ENCODE data around the gene NKX1-2.
"Not testable (repeated sequence)": the region's sequence is repeated elsewhere in the genome, so short reads cannot be mapped to it uniquely, and the experiment has no call there.

Gene NKX1-2

DNA sequence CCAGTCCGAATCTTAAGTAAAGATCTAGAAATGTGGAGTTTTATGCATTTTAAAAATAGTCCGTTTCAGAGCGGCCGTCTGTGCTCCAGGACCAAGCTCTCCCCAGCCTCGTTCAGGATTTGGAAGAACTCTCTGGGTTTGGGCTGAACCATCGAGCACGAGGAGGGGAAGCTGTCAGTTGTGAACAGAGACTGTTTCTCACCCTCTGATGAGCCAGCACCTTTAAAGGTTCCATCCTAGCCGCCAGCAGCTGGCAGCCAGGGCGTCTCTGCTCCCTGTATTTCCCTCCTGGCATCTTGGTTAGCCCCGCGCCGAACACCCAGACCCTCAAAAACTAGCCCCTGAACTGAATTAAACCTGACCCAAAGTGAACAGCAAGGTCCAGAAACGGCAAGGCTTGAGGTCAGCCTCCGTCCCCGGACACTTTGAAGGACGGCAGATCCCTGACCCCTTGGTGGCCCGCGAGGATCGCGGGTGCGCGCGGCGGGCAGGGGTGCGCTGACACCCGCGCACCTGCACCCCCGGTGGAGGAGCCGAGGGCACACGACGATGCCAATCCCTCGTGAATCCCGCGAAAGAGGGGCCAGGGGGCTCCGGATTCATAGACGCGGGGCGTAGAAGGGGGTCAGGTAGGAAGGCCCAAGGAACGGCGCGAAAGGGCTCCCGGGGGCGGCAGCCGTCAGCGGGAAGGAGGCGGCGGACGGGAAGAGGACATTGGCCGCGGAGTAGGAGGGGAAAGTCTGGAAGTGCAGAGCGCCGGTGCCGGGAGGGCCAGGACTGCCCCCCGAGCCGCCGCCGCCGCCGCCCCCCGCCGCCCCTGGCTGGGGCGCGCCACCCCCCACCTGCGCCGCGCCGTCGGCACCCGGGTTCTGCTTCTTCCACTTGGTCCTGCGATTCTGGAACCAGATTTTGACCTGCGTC, 2.7 kb downstream of the NKX1-2 start:
- H3K4me3 ChIP-seq (replicated peaks; ENCODE audit: low read depth, low read length) = no peak overlapping the region
- no peak for DNase-seq (ENCODE audit: extremely low read depth, low read depth)
- TF ChIP-seq, protein P1, sequence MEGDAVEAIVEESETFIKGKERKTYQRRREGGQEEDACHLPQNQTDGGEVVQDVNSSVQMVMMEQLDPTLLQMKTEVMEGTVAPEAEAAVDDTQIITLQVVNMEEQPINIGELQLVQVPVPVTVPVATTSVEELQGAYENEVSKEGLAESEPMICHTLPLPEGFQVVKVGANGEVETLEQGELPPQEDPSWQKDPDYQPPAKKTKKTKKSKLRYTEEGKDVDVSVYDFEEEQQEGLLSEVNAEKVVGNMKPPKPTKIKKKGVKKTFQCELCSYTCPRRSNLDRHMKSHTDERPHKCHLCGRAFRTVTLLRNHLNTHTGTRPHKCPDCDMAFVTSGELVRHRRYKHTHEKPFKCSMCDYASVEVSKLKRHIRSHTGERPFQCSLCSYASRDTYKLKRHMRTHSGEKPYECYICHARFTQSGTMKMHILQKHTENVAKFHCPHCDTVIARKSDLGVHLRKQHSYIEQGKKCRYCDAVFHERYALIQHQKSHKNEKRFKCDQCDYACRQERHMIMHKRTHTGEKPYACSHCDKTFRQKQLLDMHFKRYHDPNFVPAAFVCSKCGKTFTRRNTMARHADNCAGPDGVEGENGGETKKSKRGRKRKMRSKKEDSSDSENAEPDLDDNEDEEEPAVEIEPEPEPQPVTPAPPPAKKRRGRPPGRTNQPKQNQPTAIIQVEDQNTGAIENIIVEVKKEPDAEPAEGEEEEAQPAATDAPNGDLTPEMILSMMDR (IDR thresholded peaks at IDR 0.05; ENCODE audit: low read depth, low read length, missing control alignments) = no peak

DNA sequence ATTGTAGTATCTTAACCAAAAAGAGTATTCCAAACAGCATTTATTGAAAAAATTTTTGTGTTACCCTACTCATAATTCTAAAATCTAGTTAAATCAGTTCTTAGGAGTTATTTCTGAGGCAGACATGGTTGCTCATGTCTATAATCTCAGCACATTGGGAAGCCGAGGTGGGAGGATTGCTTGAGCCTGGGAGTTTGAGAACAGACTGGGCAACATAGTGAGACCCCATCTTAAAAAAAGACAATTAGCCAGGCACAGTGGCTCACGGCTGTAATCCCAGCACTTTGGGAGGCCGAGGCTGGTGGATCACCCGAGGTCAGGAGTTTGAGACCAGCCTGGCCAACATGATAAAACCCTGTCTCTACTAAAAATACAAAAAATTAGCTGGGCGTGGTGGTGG, 8.1 kb downstream of the NKX1-2 start:
- DNase-seq (ENCODE audit: extremely low read depth, low read depth); H3K4me3 ChIP-seq (replicated peaks; ENCODE audit: low read depth, low read length): not testable (repeated sequence)

DNA sequence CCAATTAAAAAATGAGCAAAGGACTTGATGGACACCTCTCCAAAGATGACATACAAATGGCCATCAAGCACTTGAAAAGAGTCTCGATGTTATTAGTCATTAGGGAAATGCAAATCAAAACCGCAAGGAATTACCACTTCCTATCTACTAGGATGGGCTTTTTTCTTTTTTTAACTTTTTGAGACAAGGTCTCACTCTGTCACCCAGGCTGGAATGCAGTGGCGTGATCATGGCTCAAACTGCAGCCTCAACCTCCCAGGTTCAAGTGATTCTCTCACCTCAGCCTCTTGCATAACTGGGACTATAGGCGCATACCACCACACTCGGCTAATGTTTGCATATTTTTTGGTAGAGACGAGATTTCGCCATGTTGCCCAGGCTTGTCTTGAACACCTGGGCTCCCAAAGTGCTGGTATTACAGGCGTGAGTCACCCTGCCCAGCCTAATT, 13.6 kb downstream of the NKX1-2 start:
- no peak for DNase-seq (ENCODE audit: extremely low read depth, low read depth)
- no peak overlapping the region for H3K4me3 ChIP-seq (replicated peaks; ENCODE audit: low read depth, low read length)
- TF ChIP-seq, protein P1 (IDR thresholded peaks at IDR 0.05; ENCODE audit: low read depth, low read length, missing control alignments) = no peak

DNA sequence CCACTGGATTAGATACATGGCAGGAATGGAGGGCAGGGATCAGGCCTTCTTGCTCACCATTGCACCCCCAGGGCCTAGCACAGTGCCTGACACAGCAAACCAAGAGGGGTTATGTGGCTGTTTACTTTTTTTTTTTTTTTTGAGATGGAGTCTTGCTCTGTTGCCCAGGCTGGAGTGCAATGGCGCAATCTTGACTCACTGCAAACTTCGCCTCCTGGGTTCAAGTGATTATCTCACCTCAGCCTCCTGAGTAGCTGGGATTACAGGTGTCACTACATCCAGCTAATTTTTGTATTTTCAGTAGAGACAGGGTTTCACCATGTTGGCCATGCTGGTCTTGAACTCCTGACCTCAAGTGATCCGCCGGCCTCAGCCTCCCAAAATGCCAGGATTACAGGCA, 14.2 kb downstream of the NKX1-2 start:
- DNase-seq (ENCODE audit: extremely low read depth, low read depth); H3K4me3 ChIP-seq (replicated peaks; ENCODE audit: low read depth, low read length): not testable (repeated sequence)

DNA sequence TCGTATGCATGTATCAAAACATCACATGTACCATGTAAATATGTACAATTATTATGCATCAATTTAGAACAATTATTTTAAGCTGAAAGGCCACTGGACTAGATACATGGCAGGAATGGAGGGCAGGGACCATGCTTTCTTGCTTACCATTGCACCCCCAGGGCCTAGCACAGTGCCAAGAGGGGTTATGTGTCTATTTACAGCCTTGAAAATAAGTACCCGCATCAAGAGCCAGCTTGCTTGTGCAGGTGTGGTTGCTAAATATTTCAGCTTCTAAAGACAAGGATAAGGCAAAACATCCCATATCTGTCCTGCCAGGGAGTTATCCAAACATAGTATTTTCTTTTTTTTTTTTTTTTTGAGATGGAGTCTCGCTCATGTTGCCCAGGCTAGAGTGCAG, 16.4 kb downstream of the NKX1-2 start:
- TF ChIP-seq, protein P1 (IDR thresholded peaks at IDR 0.05; ENCODE audit: low read depth, low read length, missing control alignments) = no peak
- H3K4me3 ChIP-seq (replicated peaks; ENCODE audit: low read depth, low read length) = no peak overlapping the region
- no peak for DNase-seq (ENCODE audit: extremely low read depth, low read depth)

DNA sequence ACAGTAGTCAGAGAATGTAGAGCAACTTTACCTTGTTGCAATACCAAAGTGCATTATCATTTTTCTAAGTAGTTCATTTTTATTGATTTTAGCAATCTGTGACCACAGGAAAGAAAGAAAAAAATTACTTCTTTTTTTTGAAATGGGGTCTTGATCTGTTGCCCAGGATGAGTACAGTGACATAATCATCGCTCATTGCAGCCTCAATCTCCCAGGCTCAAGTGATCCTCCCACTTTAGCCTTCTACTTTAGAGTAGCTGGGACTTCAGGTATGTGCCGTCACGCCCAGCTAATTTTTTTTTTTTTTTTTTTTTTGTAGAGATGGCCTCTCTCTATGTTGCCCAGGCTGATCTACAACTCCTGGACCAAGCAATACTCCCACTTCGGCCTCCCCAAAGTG, 19.8 kb downstream of the NKX1-2 start:
- DNase-seq (ENCODE audit: extremely low read depth, low read depth) = no peak
- TF ChIP-seq, protein P1 (IDR thresholded peaks at IDR 0.05; ENCODE audit: low read depth, low read length, missing control alignments) = no peak
- H3K4me3 ChIP-seq (replicated peaks; ENCODE audit: low read depth, low read length) = no peak overlapping the region

DNA sequence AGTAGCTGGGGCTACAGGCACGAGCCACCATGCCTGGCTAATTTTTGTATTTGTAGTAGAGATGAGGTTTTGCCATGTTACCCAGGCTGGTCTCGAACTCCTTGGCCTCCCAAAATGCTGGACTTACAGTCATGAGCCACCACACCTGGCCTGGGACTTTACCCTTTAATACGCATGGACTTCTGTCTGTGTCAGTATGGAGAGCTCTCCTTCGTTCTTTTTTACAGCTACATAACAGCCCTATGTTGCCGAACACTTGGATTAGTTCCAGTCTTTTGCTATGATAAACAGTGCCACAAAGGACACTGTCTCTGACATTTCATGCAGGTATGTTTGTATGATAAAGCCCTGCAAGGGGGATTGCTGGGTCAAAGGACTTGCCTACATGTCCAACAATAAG, 20.3 kb downstream of the NKX1-2 start:
- no peak overlapping the region for H3K4me3 ChIP-seq (replicated peaks; ENCODE audit: low read depth, low read length)
- DNase-seq (ENCODE audit: extremely low read depth, low read depth) = no peak
- TF ChIP-seq, protein P1 (IDR thresholded peaks at IDR 0.05; ENCODE audit: low read depth, low read length, missing control alignments) = no peak
